GM10266 (cell line): ENCODE results near the gene LTO1.
"Not testable (repeated sequence)": the region's sequence is repeated elsewhere in the genome, so short reads cannot be mapped to it uniquely, and the experiment has no call there.

Experiments used
- DNase-seq: peaks from one replicate; pipeline ENCODE4 v3.0.0; 2012; ENCODE audit errors: extremely low spot score
- CTCF ChIP-seq: IDR thresholded peaks from 2 replicates; pipeline ENCODE4 v1.5.1; 2012; ENCODE audit warnings: mild to moderate bottlenecking, low read depth; ENCODE audit not compliant: control insufficient read depth, insufficient read depth; ENCODE audit errors: missing control alignments

LTO1 gene

GRCh38 chr11:69625476-69625875 lies 49.7 kb downstream of the LTO1 start:
- TF ChIP-seq CTCF = no peak
- no peak for DNase-seq

- TF ChIP-seq CTCF = no peak
- no peak for DNase-seq
Observed at GRCh38 chr11:69624293-69624692, 50.9 kb downstream of the LTO1 start.

GRCh38 chr11:69622097-69622681 lies 53.0 kb downstream of the LTO1 start:
- not testable (repeated sequence) for DNase-seq

GRCh38 chr11:69620683-69621290 lies 54.4 kb downstream of the LTO1 start:
- DNase-seq = no peak
- no peak for TF ChIP-seq CTCF

GRCh38 chr11:69618237-69618636 lies 56.9 kb downstream of the LTO1 start:
- no peak for TF ChIP-seq CTCF
- DNase-seq = no peak

- no peak for DNase-seq
- TF ChIP-seq CTCF = no peak
Observed at GRCh38 chr11:69617682-69618081, 57.5 kb downstream of the LTO1 start.

GRCh38 chr11:69617220-69617619 lies 57.9 kb downstream of the LTO1 start:
- TF ChIP-seq CTCF = no peak
- no peak for DNase-seq
